Measurements from ENCODE around the gene SLC38A8.

DNA sequence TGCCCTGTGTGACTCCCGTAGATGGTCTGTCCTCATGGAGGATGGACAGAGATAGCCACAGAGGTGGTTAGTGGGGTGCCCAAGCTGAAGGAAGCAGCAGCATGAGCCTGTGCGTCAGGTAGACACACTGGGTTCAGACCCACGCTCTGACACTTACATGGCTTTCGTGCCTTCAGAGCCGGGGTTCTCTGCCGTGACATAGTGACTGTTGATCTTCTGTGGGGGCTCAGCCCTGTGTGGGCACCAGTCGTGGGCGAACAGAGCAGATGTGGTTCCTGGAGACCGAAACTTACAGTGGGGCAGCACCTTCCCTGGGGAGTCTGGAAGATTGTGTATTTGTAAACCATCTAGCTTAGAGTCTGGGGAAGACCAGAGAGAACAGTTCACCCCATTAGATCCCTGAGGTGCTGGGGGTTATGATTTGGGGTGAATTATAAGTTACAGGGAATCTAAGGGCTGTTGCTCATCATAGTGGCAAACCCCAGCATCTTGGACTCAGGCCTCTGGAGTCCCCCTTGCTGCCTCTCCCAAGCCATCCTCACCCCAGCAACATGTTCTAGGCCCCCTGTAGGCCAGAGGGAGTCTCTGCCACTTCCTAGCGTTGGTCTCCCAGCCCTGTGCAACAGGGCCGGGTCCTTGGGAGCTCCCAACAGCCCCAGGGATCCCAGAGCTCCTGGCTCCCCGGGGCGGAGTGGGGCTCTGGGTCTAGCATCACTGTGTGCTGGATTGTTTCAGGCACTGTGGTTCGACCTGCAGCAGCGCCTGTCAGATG, 45.9 kb downstream of the SLC38A8 start:
- TF ChIP-seq, protein P1, sequence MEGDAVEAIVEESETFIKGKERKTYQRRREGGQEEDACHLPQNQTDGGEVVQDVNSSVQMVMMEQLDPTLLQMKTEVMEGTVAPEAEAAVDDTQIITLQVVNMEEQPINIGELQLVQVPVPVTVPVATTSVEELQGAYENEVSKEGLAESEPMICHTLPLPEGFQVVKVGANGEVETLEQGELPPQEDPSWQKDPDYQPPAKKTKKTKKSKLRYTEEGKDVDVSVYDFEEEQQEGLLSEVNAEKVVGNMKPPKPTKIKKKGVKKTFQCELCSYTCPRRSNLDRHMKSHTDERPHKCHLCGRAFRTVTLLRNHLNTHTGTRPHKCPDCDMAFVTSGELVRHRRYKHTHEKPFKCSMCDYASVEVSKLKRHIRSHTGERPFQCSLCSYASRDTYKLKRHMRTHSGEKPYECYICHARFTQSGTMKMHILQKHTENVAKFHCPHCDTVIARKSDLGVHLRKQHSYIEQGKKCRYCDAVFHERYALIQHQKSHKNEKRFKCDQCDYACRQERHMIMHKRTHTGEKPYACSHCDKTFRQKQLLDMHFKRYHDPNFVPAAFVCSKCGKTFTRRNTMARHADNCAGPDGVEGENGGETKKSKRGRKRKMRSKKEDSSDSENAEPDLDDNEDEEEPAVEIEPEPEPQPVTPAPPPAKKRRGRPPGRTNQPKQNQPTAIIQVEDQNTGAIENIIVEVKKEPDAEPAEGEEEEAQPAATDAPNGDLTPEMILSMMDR (conservative IDR thresholded peaks at IDR 0.05): no peak
- no peak for TF ChIP-seq ZFX (IDR thresholded peaks at IDR 0.05)
